ENCODE results near the gene APBA2.
"Not testable (repeated sequence)": the region's sequence is repeated elsewhere in the genome, so short reads cannot be mapped to it uniquely, and the experiment has no call there.

The APBA2 gene

GRCh38 chr15:28879551-28879950 lies 6.2 kb upstream of the APBA2 start:
- no peak for DNase-seq

GRCh38 chr15:28880680-28881079 lies 5.1 kb upstream of the APBA2 start:
- no peak for DNase-seq

GRCh38 chr15:28881170-28881569 lies 4.6 kb upstream of the APBA2 start:
- no peak for DNase-seq

- no peak for DNase-seq
These were observed 4.2 kb upstream of the APBA2 start for GRCh38 chr15:28881600-28881999.

- DNase-seq: no peak
These were observed 1.4 kb upstream of the APBA2 start for GRCh38 chr15:28884151-28884940.

GRCh38 chr15:28885128-28885629 lies 595 bp upstream of the APBA2 start:
- no peak for DNase-seq

GRCh38 chr15:28886431-28887338 lies 911 bp downstream of the APBA2 start:
- no peak for DNase-seq

GRCh38 chr15:28887339-28888174 lies 1.8 kb downstream of the APBA2 start:
- no peak for DNase-seq

- DNase-seq: no peak
These were observed 2.6 kb downstream of the APBA2 start for GRCh38 chr15:28888302-28888894.

GRCh38 chr15:28888900-28889299 lies 3.1 kb downstream of the APBA2 start:
- no peak for DNase-seq

- DNase-seq: no peak
These were observed 3.6 kb downstream of the APBA2 start for GRCh38 chr15:28889346-28889745.

GRCh38 chr15:28889871-28890270 lies 4.1 kb downstream of the APBA2 start:
- not testable (repeated sequence) for DNase-seq

- DNase-seq: not testable (repeated sequence)
These were observed 4.5 kb downstream of the APBA2 start for GRCh38 chr15:28890291-28890690.

GRCh38 chr15:28890711-28891495 lies 5.1 kb downstream of the APBA2 start:
- no peak for DNase-seq

- no peak for DNase-seq
These were observed 5.8 kb downstream of the APBA2 start for GRCh38 chr15:28891588-28891987.

- DNase-seq: no peak
These were observed 7.2 kb downstream of the APBA2 start for GRCh38 chr15:28892789-28893610.

GRCh38 chr15:28894631-28895030 lies 8.9 kb downstream of the APBA2 start:
- DNase-seq: no peak

- no peak for DNase-seq
These were observed 9.4 kb downstream of the APBA2 start for GRCh38 chr15:28895146-28895545.

GRCh38 chr15:28895566-28895965 lies 9.8 kb downstream of the APBA2 start:
- DNase-seq: no peak

- DNase-seq: no peak
These were observed 11.2 kb downstream of the APBA2 start for GRCh38 chr15:28896951-28897350.
